IPS-18a (cell line): ENCODE results near the gene MAL.

ENCODE experiments used
- H3K27ac ChIP-seq: one replicate; pipeline ENCODE4 v1.5.1; 2013; ENCODE audit warnings: low read length
- H3K27me3 ChIP-seq: one replicate; pipeline ENCODE4 v1.6.1; 2013; ENCODE audit warnings: mild to moderate bottlenecking, low read length; ENCODE audit not compliant: control insufficient read depth, insufficient read depth
- H3K36me3 ChIP-seq: one replicate; pipeline ENCODE4 v1.6.1; 2013; ENCODE audit warnings: low read depth, low read length; ENCODE audit not compliant: control insufficient read depth
- H3K4me1 ChIP-seq: one replicate; pipeline ENCODE4 v1.6.1; 2013; ENCODE audit warnings: low read depth, low read length; ENCODE audit not compliant: control insufficient read depth
- H3K4me3 ChIP-seq: one replicate; pipeline ENCODE4 v1.5.1; 2013; ENCODE audit warnings: low read length
- H3K9ac ChIP-seq: one replicate; pipeline ENCODE4 v1.6.1; 2013; ENCODE audit warnings: mild to moderate bottlenecking, low read length, moderate library complexity
- H3K9me3 ChIP-seq: one replicate; pipeline ENCODE4 v1.6.1; 2013; ENCODE audit warnings: low read depth, low read length; ENCODE audit not compliant: control insufficient read depth

Gene MAL

DNA sequence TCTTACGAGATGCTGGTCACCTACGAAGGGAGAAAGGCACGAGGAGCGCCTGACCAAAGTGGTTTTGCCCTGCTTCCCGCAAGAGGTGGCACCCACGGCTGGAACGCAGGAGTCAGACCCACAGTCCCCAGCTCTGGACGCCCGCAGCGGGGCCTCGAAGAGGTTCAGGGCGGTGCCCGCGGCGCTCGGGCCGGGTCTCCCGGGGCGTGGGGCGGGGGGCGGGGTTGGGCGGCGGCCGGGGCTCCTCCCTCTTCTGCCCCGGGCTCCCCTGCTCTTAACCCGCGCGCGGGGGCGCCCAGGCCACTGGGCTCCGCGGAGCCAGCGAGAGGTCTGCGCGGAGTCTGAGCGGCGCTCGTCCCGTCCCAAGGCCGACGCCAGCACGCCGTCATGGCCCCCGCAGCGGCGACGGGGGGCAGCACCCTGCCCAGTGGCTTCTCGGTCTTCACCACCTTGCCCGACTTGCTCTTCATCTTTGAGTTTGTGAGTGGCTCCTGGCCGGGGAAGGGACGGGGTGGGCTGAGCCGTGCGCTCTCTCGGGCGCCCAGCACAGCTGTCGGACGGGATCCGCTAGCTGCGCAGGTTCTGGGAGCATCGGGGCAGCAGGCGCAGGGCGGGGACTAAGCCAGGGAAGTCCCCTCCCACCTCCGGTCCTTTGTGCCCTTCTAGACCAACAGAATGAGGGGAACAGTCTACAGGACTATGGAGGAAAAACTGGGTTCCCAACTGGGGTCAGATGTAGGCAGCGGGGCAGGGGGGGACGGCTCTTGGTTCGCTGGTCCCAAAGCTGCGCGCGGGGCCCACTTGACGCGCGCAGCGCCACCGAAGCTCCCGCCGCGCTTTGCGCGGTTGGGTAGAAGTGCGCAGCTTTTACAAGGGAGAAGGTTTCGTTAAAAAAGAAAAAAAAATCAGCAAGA lies at the start of gene MAL:
Gene MAL (plus strand): TSS at position 303 of the 914 bp plus-strand sequence. CDS start 85 bp downstream, at position 388.
- Histone ChIP-seq H3K27ac (no peak within 1 kb of the TSS), H3K4me1 (peaks cover 4% of the 10 kb centered on the region), H3K9me3 (no peaks in the 10 kb centered on the region), H3K4me3 (peak within 1 kb of the TSS; percentile 62), H3K9ac (no peak within 1 kb of the TSS), H3K27me3 (peaks cover 78% of the 10 kb centered on the region), H3K36me3 (no peaks in the 10 kb centered on the region)

DNA sequence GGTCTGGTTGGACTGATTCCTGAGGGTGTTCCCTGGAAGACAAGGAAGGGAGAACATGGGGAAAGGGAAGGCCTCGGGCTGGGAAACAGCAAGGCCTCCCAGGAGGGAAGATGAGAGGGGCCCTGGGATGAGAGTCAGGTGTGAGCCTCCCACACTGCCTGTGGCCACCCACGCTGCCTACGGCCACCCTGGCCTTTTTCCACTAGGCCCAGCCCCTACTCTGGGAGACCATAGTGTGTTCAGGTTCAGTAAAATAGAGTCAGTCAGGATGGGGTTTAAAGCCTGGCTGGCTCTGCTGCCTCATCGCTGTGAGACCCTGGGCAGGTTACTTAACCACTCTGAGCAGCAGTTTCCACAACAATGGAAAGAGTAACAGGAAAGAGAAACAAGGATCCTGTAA lies 47.7 kb upstream of the MAL start:
- Histone ChIP-seq H3K4me3 (no peak overlapping the region), H3K27ac (no peak overlapping the region), H3K9me3 (no peaks in the 10 kb centered on the region), H3K27me3 (no peaks in the 10 kb centered on the region), H3K4me1 (no peaks in the 10 kb centered on the region), H3K36me3 (no peaks in the 10 kb centered on the region), H3K9ac (no peak overlapping the region)

DNA sequence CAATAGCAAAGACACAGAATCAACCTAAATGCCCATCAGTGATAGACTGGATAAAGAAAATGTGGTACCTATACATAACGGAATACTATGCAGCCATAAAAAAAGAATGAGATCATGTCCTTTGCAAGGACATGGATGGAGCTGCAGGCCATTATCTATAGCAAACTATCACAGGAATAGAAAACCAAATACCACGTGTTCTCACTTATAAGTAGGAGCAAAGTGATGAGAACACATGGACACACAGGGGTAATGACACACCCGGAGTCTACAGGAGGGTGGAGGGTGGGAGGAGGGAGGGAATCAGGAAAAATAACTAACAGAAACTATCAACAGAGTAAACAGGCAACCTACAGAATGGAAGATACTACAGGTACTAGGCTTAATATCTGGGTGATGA lies 46.6 kb upstream of the MAL start:
- no peak overlapping the region for H3K27ac ChIP-seq
- H3K27me3 ChIP-seq, result no peaks in the 10 kb centered on the region
- no peaks in the 10 kb centered on the region for H3K36me3 ChIP-seq
- H3K9me3 ChIP-seq, result no peaks in the 10 kb centered on the region
- H3K4me1 ChIP-seq, result no peaks in the 10 kb centered on the region
- no peak overlapping the region for H3K9ac ChIP-seq
- H3K4me3 ChIP-seq, result no peak overlapping the region

DNA sequence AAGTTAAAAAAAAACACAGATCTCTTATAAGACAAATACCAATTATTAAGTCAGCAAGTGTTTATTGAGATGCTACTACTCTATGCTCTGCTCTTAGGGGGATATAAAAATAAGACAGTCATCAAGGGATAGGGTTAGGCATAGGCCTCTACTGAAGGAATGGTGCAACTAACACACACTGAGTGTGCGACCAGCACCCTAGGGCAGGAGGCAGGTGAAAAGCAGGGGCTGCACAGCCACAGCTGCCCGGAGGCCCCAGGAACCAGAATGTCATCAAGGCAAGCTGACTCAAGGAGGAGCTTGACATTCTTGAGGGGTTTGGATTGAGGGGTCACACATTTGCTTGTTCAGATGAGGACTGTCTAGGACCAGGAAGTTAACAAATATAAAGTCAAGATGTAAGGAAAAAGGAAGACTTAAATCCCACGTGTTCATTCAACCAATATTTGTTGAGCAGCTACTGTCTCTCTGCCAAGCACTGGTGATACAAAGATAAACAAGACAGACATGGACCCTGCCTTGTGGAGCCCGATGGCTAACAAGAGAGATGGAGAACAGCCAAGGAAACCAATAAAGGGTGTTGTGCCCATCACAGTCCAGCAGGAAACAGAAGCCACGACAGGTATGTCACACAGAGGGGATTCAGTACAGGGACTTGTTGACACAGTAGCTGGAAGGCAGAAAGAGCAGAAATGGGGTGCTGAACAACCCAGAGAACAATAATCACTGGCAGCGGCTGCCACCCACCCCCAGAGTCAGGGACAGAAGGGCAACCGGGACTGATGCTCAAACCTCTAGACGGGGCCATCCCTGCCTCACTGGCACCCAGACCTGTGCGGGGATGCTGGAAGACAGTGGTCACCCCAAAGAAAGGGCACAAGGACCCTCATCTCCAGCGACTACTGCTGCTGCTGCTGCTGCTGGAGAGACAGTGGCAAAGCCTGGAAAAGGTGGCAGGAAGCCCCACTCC lies 45.8 kb upstream of the MAL start:
- H3K27me3 ChIP-seq, result no peaks in the 10 kb centered on the region
- no peak overlapping the region for H3K9ac ChIP-seq
- H3K27ac ChIP-seq, result no peak overlapping the region
- no peaks in the 10 kb centered on the region for H3K4me1 ChIP-seq
- H3K9me3 ChIP-seq, result no peaks in the 10 kb centered on the region
- H3K36me3 ChIP-seq, result no peaks in the 10 kb centered on the region
- H3K4me3 ChIP-seq, result no peak overlapping the region

DNA sequence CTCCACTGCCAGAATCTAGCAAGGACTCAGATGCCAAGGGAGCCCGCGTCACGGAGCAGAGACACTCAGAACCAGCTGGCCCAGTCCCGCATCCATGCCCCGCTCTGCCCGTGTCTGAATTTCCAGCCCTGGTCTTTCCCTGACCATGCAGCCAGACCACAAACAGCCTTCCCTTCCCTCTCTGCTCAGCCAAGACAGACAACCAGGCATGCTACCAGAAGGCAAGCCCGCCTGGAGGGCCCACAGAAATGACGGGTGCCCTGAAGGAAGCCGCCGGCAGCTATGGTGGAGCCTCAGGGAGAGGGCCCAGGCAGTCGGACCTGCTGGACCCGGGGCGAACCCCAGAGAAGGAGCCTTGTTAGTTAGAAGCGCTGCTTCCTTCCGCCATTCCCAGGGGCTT lies 45.1 kb upstream of the MAL start:
- no peaks in the 10 kb centered on the region for H3K9me3 ChIP-seq
- no peaks in the 10 kb centered on the region for H3K4me1 ChIP-seq
- no peak overlapping the region for H3K27ac ChIP-seq
- no peaks in the 10 kb centered on the region for H3K27me3 ChIP-seq
- H3K36me3 ChIP-seq, result no peaks in the 10 kb centered on the region
- no peak overlapping the region for H3K4me3 ChIP-seq
- no peak overlapping the region for H3K9ac ChIP-seq

DNA sequence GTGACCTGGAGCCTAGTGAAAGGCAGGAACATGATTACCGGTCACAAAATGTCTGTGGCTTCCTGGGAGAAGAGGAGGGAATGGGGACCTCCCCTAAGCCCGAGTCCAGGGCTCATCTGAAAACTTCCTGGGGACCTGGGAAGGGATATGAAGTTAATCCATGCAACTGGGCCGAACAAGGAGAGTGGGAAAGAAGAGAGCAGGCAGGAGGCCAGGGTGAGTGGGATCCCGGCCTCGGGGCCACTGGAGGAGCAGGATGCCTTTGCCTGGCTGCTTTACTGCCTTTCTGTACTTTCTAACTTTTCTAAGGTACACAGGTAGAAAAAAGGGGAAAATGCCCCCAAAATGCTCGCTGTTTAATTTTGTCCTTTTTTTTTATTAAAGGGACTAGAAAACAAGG lies 43.4 kb upstream of the MAL start:
- Histone ChIP-seq H3K9me3 (no peaks in the 10 kb centered on the region), H3K27ac (no peak overlapping the region), H3K27me3 (no peaks in the 10 kb centered on the region), H3K4me3 (no peak overlapping the region), H3K36me3 (no peaks in the 10 kb centered on the region), H3K4me1 (no peaks in the 10 kb centered on the region), H3K9ac (no peak overlapping the region)

DNA sequence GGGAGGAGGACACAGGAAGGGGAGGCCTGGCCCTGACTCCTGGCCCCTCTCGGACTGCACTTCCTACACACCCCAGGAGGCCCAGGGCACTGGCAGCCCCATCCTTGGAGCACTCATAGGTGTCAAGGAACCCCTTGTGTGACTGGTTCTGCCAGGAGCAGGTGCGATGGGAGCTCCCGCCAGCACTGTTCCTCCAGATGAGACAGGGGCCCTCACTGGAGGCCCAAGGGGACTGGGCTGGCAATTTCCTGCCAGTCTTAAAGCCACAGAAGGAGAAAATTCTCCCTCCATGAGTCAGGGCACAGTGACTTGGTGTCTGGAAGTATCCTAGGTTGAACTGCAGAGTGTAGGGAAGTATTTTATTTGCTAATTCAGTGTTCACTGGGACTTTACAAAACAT lies 42.8 kb upstream of the MAL start:
- Histone ChIP-seq H3K9me3 (no peaks in the 10 kb centered on the region), H3K4me3 (no peak overlapping the region), H3K4me1 (no peaks in the 10 kb centered on the region), H3K27ac (no peak overlapping the region), H3K36me3 (no peaks in the 10 kb centered on the region), H3K27me3 (no peaks in the 10 kb centered on the region), H3K9ac (no peak overlapping the region)

DNA sequence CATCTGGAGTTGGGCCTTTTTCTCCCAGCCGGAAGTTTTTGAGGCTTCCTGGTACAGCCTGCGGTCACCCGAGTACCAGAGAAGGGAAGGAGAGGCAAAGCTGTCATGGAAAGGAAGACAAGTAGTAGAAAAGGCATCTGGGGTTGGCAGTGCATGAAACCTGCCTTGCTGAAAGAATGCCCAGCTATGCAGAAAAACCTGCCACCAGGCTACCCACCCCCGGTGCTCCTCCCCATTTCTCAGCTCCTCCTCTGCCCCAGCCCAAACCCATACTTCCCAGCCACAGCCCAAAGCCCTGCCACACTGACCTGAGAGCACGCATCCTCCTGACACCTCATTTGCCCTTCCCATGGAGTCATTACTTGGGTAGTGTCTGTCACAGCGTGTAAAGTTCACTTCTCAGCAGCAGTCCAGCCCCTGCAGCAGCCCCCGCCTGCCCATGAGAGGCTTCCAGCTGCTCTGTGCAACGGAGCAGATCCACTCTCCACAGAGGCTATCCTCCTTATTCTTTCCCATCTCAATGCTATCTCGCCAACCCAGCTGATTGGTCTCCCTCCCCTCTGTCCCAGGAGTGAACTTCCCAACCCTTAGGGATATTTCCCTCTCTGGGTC lies 40.4 kb upstream of the MAL start:
- no peak overlapping the region for H3K27ac ChIP-seq
- no peaks in the 10 kb centered on the region for H3K27me3 ChIP-seq
- H3K4me3 ChIP-seq, result no peak overlapping the region
- H3K9ac ChIP-seq, result no peak overlapping the region
- H3K9me3 ChIP-seq, result no peaks in the 10 kb centered on the region
- H3K36me3 ChIP-seq, result no peaks in the 10 kb centered on the region
- no peaks in the 10 kb centered on the region for H3K4me1 ChIP-seq

DNA sequence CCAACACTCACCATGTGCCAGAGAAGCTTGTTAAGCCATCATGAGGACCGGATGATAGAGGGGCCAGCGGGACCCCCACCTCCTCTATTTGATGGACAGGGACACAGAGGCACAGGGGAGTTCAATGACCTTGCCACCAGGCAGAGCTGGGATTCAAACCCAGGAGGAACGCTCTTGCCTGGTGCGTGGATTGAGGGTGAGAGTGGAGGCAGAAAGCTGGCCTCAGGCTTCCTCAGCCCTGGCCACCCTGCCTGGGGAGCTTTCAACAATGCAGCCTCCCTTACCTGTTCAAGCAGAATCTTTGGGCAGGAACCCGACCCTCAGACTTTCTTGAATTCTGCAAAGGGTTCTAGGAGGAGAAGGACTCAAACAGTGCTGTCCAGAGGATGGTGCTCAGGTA lies 39.9 kb upstream of the MAL start:
- no peaks in the 10 kb centered on the region for H3K36me3 ChIP-seq
- H3K4me3 ChIP-seq, result no peak overlapping the region
- no peaks in the 10 kb centered on the region for H3K9me3 ChIP-seq
- no peak overlapping the region for H3K9ac ChIP-seq
- H3K27me3 ChIP-seq, result no peaks in the 10 kb centered on the region
- no peak overlapping the region for H3K27ac ChIP-seq
- no peaks in the 10 kb centered on the region for H3K4me1 ChIP-seq

DNA sequence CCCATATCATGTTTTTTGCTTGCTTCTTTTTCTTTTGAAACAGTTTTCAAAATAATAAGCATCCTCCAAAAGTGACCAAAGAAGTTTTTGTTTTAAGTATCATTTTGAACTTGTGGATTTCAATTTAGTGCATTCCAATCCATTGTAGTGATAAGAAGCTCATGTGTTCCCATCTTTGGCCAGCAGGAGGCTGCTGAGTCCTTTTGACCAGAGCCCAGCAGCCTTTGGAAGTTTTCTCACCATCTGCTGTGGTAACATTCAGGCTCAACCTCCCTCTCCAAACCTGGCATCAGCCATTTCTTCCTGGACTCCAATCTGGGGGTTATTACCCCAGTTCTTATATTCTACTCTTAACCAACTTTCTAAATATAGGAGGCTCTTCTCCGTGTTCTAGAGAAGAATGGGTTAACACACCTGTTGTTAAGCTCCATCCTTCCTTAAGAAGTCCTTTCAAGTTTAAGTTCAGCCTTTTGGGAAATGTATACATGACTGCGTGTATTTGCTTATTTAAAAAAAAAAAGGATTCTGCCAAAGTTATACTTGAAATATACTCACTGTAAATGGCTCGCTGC lies 39.0 kb upstream of the MAL start:
- Histone ChIP-seq H3K4me3 (no peak overlapping the region), H3K9me3 (no peaks in the 10 kb centered on the region), H3K27me3 (no peaks in the 10 kb centered on the region), H3K36me3 (no peaks in the 10 kb centered on the region), H3K27ac (no peak overlapping the region), H3K9ac (no peak overlapping the region), H3K4me1 (no peaks in the 10 kb centered on the region)
